GM12865 (cell line): ENCODE results near the gene STIL.

Experiments
- DNase-seq: peaks from one replicate; pipeline ENCODE4 v3.0.0; 2010; ENCODE audit warnings: low read depth
- H3K4me3 ChIP-seq: 2 replicates; pipeline ENCODE4 v1.5.1; 2011; ENCODE audit warnings: mild to moderate bottlenecking, low read depth, low read length, control low read depth
- CTCF ChIP-seq: IDR thresholded peaks from 2 replicates; pipeline ENCODE4 v1.5.1; 2011; ENCODE audit warnings: low read length, control low read depth, low read depth, inconsistent platforms; ENCODE audit not compliant: insufficient read depth; ENCODE audit errors: missing control alignments

STIL gene

GRCh38 chr1:47235241-47235681 lies 78.7 kb downstream of the STIL start:
- TF ChIP-seq CTCF = no peak
- DNase-seq = peak; percentile 5
- no peak overlapping the region for H3K4me3 ChIP-seq

- no peak for DNase-seq
- H3K4me3 ChIP-seq = no peak overlapping the region
- TF ChIP-seq CTCF = no peak
These were observed 80.8 kb downstream of the STIL start for GRCh38 chr1:47233186-47233585.

GRCh38 chr1:47232187-47232874 lies 81.6 kb downstream of the STIL start, which contains the start of gene TAL1:
Gene TAL1 (minus strand): TSS chr1:47232225. CDS start chr1:47225888, 6,337 bp downstream.
- DNase-seq = no peak
- no peak for TF ChIP-seq CTCF
- H3K4me3 ChIP-seq = no peak within 1 kb of the TSS

GRCh38 chr1:47231301-47232186 lies 82.4 kb downstream of the STIL start:
- no peak for TF ChIP-seq CTCF
- no peak overlapping the region for H3K4me3 ChIP-seq
- DNase-seq = peak; percentile 5

- no peak for TF ChIP-seq CTCF
- no peak overlapping the region for H3K4me3 ChIP-seq
- no peak for DNase-seq
These were observed 83.2 kb downstream of the STIL start for GRCh38 chr1:47230692-47231300.

GRCh38 chr1:47229886-47230691 lies 83.9 kb downstream of the STIL start:
- DNase-seq = no peak
- no peak for TF ChIP-seq CTCF
- H3K4me3 ChIP-seq = no peak overlapping the region
